OCI-LY1 (cell line): ENCODE results near the gene FBLN7.

Experiments
- H2AFZ ChIP-seq: fragments of 200-600 bp; sonication (generic), shearing (Covaris generic); 2 replicates; pipeline ENCODE4 v1.6.0; 2014; ENCODE audit warnings: antibody characterized with exemption, mild to moderate bottlenecking, low read length
- H3F3A ChIP-seq: fragments of 200-600 bp; sonication (generic), shearing (Covaris generic); 2 replicates; pipeline ENCODE4 v1.6.0; 2014; ENCODE audit warnings: mild to moderate bottlenecking, antibody characterized with exemption, low read length, moderate library complexity; ENCODE audit not compliant: insufficient read depth
- H3K27ac ChIP-seq: fragments of 200-600 bp; sonication (generic); 2 replicates; pipeline ENCODE4 v1.5.1; 2014; ENCODE audit warnings: low read length, mixed run types, mild to moderate bottlenecking, low read depth; ENCODE audit not compliant: poor library complexity, severe bottlenecking
- H3K27me3 ChIP-seq: fragments of 200-600 bp; sonication (generic); 2 replicates; pipeline ENCODE4 v1.6.0; 2014; ENCODE audit warnings: antibody characterized with exemption, mild to moderate bottlenecking, low read length, moderate library complexity; ENCODE audit not compliant: insufficient read depth
- H3K36me3 ChIP-seq: fragments of 200-600 bp; sonication (generic); 2 replicates; pipeline ENCODE4 v1.6.1; 2014; ENCODE audit warnings: mild to moderate bottlenecking, antibody characterized with exemption, low read length, moderate library complexity, mixed read lengths; ENCODE audit not compliant: insufficient read depth
- H3K4me1 ChIP-seq: fragments of 200-600 bp; sonication (generic); 2 replicates; pipeline ENCODE4 v1.5.1; 2014; ENCODE audit warnings: mild to moderate bottlenecking, low read length, moderate library complexity; ENCODE audit not compliant: insufficient read depth, severe bottlenecking
- H3K4me2 ChIP-seq: fragments of 200-600 bp; sonication (generic), shearing (Covaris generic); 2 replicates; pipeline ENCODE4 v1.6.1; 2014; ENCODE audit warnings: low read length
- H3K4me3 ChIP-seq: fragments of 200-600 bp; sonication (generic); 2 replicates; pipeline ENCODE4 v1.5.1; 2014; ENCODE audit warnings: low read length, low read depth, mild to moderate bottlenecking, mixed read lengths; ENCODE audit not compliant: poor library complexity, severe bottlenecking
- H3K79me2 ChIP-seq: fragments of 200-600 bp; shearing (Covaris generic); 2 replicates; pipeline ENCODE4 v1.6.1; 2016; ENCODE audit warnings: mixed run types, low read length, mixed read lengths; ENCODE audit not compliant: insufficient read depth
- H3K9ac ChIP-seq: fragments of 200-600 bp; sonication (generic), shearing (Covaris generic); 2 replicates; pipeline ENCODE4 v1.6.1; 2014; ENCODE audit warnings: mild to moderate bottlenecking, low read length, mixed read lengths
- H3K9me2 ChIP-seq: fragments of 200-600 bp; sonication (generic), shearing (Covaris generic); 2 replicates; pipeline ENCODE4 v1.6.1; 2014; ENCODE audit warnings: low read depth, mild to moderate bottlenecking, low read length, mixed read lengths
- H3K9me3 ChIP-seq: fragments of 200-600 bp; shearing (Covaris generic); 2 replicates; pipeline ENCODE4 v1.6.1; 2014; ENCODE audit warnings: low read length, mixed read lengths
- H4K20me1 ChIP-seq: fragments of 200-600 bp; sonication (generic), shearing (Covaris generic); 2 replicates; pipeline ENCODE4 v1.6.0; 2016; ENCODE audit warnings: mild to moderate bottlenecking, low read length; ENCODE audit not compliant: insufficient read depth
- EZH2 ChIP-seq: fragments of 200-600 bp; sonication (generic), shearing (Covaris generic); IDR thresholded peaks from 2 replicates; pipeline ENCODE4 v1.8.0; 2017; ENCODE audit warnings: borderline replicate concordance, mixed run types, mild to moderate bottlenecking, antibody characterized with exemption, low read length, moderate library complexity, mixed read lengths
- TF ChIP-seq, protein P1 (sequence below): fragments of 200-600 bp; sonication (generic), shearing (Covaris generic); IDR thresholded peaks from 2 replicates; pipeline ENCODE4 v1.5.1; 2017; ENCODE audit warnings: mild to moderate bottlenecking, antibody characterized with exemption, low read length, moderate library complexity, mixed read lengths

FBLN7 gene

DNA sequence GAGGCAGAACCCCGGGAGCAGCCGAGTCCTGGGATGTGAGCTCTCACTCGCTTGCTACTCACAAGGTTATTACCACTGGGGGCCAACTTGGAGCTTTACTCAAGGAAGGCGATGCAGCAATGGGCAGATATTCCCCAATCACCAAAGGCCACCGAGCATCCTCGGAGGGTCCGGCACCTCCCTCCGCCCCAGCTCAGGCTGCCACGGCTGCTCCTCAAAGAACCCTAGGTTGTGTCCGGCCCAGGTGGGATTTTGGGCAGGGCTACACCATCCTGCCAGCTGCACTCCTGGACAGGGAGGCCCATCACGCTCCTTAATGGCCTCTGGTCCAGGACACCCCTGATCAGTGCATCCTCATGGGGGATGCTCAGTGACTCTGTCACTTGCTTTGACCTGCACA is 24.8 kb downstream of the FBLN7 start:
- Histone ChIP-seq H3K4me3 (no peak overlapping the region), H4K20me1 (no peaks in the 10 kb centered on the region), H2AFZ (no peak overlapping the region), H3K27me3 (no peaks in the 10 kb centered on the region), H3K27ac (no peak overlapping the region), H3K9me2 (no peaks in the 10 kb centered on the region), H3K79me2 (no peaks in the 10 kb centered on the region), H3F3A (no peaks in the 10 kb centered on the region), H3K4me1 (peaks cover 22% of the 10 kb centered on the region), H3K9ac (no peak overlapping the region), H3K36me3 (no peaks in the 10 kb centered on the region), H3K4me2 (no peak overlapping the region), H3K9me3 (no peaks in the 10 kb centered on the region)
- no peak for TF ChIP-seq EZH2
- TF ChIP-seq, protein P1, sequence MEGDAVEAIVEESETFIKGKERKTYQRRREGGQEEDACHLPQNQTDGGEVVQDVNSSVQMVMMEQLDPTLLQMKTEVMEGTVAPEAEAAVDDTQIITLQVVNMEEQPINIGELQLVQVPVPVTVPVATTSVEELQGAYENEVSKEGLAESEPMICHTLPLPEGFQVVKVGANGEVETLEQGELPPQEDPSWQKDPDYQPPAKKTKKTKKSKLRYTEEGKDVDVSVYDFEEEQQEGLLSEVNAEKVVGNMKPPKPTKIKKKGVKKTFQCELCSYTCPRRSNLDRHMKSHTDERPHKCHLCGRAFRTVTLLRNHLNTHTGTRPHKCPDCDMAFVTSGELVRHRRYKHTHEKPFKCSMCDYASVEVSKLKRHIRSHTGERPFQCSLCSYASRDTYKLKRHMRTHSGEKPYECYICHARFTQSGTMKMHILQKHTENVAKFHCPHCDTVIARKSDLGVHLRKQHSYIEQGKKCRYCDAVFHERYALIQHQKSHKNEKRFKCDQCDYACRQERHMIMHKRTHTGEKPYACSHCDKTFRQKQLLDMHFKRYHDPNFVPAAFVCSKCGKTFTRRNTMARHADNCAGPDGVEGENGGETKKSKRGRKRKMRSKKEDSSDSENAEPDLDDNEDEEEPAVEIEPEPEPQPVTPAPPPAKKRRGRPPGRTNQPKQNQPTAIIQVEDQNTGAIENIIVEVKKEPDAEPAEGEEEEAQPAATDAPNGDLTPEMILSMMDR = no peak

DNA sequence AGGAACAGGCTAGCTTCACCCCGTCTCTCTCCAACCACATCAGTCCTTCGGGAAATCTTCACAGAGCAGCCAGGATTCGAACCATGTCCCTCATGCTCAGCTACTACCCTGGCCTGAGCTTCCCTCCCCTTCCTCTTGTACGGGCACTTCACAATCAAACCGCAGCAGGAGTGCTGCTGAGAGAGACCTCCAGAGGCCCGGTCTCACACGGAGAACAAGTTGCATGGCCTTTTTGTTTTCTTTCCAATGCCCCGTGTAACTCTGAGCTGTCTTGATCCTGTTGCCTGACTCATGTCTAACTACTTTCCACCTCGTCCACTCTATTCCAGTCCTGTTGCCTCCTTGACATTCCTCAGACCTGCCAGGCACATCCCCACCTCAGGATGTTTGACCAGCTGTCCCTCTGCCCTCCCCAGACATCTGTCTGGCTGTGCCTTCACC is 25.4 kb downstream of the FBLN7 start:
- Histone ChIP-seq H3K9ac (no peak overlapping the region), H3K4me2 (no peak overlapping the region), H3K9me3 (no peaks in the 10 kb centered on the region), H3K27ac (no peak overlapping the region), H3K4me1 (peaks cover 22% of the 10 kb centered on the region), H3K4me3 (no peak overlapping the region), H2AFZ (no peak overlapping the region), H3F3A (no peaks in the 10 kb centered on the region), H4K20me1 (no peaks in the 10 kb centered on the region), H3K27me3 (no peaks in the 10 kb centered on the region), H3K79me2 (no peaks in the 10 kb centered on the region), H3K36me3 (no peaks in the 10 kb centered on the region), H3K9me2 (no peaks in the 10 kb centered on the region)
- TF ChIP-seq EZH2 = no peak
- TF ChIP-seq, protein P1 = no peak

DNA sequence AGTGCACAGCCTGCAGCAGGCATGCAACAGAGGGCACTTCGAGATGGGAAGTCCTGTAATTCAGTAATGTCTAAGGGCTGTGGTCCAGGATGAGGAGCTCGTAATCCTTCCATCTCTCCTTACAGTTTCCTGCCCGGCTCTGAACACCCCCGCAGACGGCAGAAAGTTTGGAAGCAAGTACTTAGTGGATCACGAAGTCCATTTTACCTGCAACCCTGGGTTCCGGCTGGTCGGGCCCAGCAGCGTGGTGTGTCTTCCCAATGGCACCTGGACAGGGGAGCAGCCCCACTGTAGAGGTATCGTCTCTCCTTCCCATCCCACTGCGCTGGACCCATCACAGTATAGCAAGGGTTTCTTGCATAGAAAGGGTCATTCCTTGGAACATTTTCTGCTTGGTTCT is 26.7 kb downstream of the FBLN7 start:
- H3K4me1 ChIP-seq = peaks cover 11% of the 10 kb centered on the region
- no peak overlapping the region for H3K4me2 ChIP-seq
- no peak overlapping the region for H3K4me3 ChIP-seq
- no peaks in the 10 kb centered on the region for H3K9me3 ChIP-seq
- H3K79me2 ChIP-seq = no peaks in the 10 kb centered on the region
- H3F3A ChIP-seq = no peaks in the 10 kb centered on the region
- H3K27me3 ChIP-seq = no peaks in the 10 kb centered on the region
- no peak overlapping the region for H3K27ac ChIP-seq
- TF ChIP-seq, protein P1 = no peak
- TF ChIP-seq EZH2 = no peak
- H3K9ac ChIP-seq = no peak overlapping the region
- no peaks in the 10 kb centered on the region for H3K36me3 ChIP-seq
- H4K20me1 ChIP-seq = no peaks in the 10 kb centered on the region
- H2AFZ ChIP-seq = no peak overlapping the region
- no peaks in the 10 kb centered on the region for H3K9me2 ChIP-seq
